ENCODE measurements around the gene SPECC1L.

Gene SPECC1L

GRCh38 chr22:24323233-24323632 lies 52.6 kb downstream of the SPECC1L start:
- no peak for DNase-seq

- no peak for DNase-seq
These were observed 53.1 kb downstream of the SPECC1L start for GRCh38 chr22:24323695-24324094.

GRCh38 chr22:24324137-24324536 lies 53.5 kb downstream of the SPECC1L start:
- DNase-seq = no peak

GRCh38 chr22:24325105-24325757 lies 54.6 kb downstream of the SPECC1L start:
- DNase-seq = peak; percentile 91

- no peak for DNase-seq
These were observed 55.6 kb downstream of the SPECC1L start for GRCh38 chr22:24326266-24326665.

- DNase-seq = no peak
These were observed 57.2 kb downstream of the SPECC1L start for GRCh38 chr22:24327832-24328231.

GRCh38 chr22:24329453-24329852 lies 58.8 kb downstream of the SPECC1L start:
- no peak for DNase-seq

- peak; percentile 14 for DNase-seq
These were observed 60.0 kb downstream of the SPECC1L start for GRCh38 chr22:24330636-24331035.

GRCh38 chr22:24331468-24332440 lies 61.1 kb downstream of the SPECC1L start:
- peak; percentile 45 for DNase-seq

GRCh38 chr22:24333301-24333700 lies 62.7 kb downstream of the SPECC1L start:
- DNase-seq = peak; percentile 82

- DNase-seq = no peak
These were observed 64.9 kb downstream of the SPECC1L start for GRCh38 chr22:24335496-24335895.

GRCh38 chr22:24337894-24338645 lies 67.4 kb downstream of the SPECC1L start:
- DNase-seq = no peak

GRCh38 chr22:24338726-24339451 lies 68.3 kb downstream of the SPECC1L start:
- no peak for DNase-seq

GRCh38 chr22:24339452-24339747 lies 68.8 kb downstream of the SPECC1L start:
- no peak for DNase-seq

GRCh38 chr22:24341627-24342026 lies 71.0 kb downstream of the SPECC1L start:
- DNase-seq = no peak

- DNase-seq = no peak
These were observed 80.0 kb downstream of the SPECC1L start for GRCh38 chr22:24350627-24351026.

- DNase-seq = no peak
These were observed 82.5 kb downstream of the SPECC1L start for GRCh38 chr22:24353121-24353520.

GRCh38 chr22:24355574-24355973 lies 84.9 kb downstream of the SPECC1L start:
- DNase-seq = peak; percentile 11

GRCh38 chr22:24357547-24357946 lies 86.9 kb downstream of the SPECC1L start:
- no peak for DNase-seq

GRCh38 chr22:24358105-24358836 lies 87.6 kb downstream of the SPECC1L start:
- DNase-seq = no peak

- DNase-seq = no peak
These were observed 89.0 kb downstream of the SPECC1L start for GRCh38 chr22:24359452-24360120.
